ENCODE measurements around the gene SACS.
A peak's percentile ranks its signal among the peaks of the same experiment; 100 is the strongest.
"Not testable (repeated sequence)": the region's sequence is repeated elsewhere in the genome, so short reads cannot be mapped to it uniquely, and the experiment has no call there.

The SACS gene

GRCh38 chr13:23411706-23412105 is 21.8 kb downstream of the SACS start:
- no peak for DNase-seq (ENCODE audit: low spot score)

- DNase-seq (ENCODE audit: low spot score), result no peak
Observed at GRCh38 chr13:23411220-23411619, 22.3 kb downstream of the SACS start.

GRCh38 chr13:23408026-23408425 is 25.5 kb downstream of the SACS start:
- DNase-seq (ENCODE audit: low spot score), result no peak

GRCh38 chr13:23401156-23401555 is 32.3 kb downstream of the SACS start:
- DNase-seq (ENCODE audit: low spot score), result not testable (repeated sequence)

- DNase-seq (ENCODE audit: low spot score), result no peak
Observed at GRCh38 chr13:23399347-23399746, 34.2 kb downstream of the SACS start.

GRCh38 chr13:23394821-23395220 is 38.7 kb downstream of the SACS start:
- DNase-seq (ENCODE audit: low spot score), result no peak

GRCh38 chr13:23392925-23393645 is 40.4 kb downstream of the SACS start:
- no peak for DNase-seq (ENCODE audit: low spot score)

- no peak for DNase-seq (ENCODE audit: low spot score)
Observed at GRCh38 chr13:23392313-23392712, 41.2 kb downstream of the SACS start.

- peak; percentile 55 for DNase-seq (ENCODE audit: low spot score)
Observed at GRCh38 chr13:23391752-23392151, 41.8 kb downstream of the SACS start.

- no peak for DNase-seq (ENCODE audit: low spot score)
Observed at GRCh38 chr13:23386533-23386932, 47.0 kb downstream of the SACS start.

GRCh38 chr13:23385931-23386330 is 47.6 kb downstream of the SACS start:
- DNase-seq (ENCODE audit: low spot score), result no peak

GRCh38 chr13:23384111-23384510 is 49.4 kb downstream of the SACS start:
- DNase-seq (ENCODE audit: low spot score), result no peak

GRCh38 chr13:23383151-23383550 is 50.4 kb downstream of the SACS start:
- DNase-seq (ENCODE audit: low spot score), result no peak

- DNase-seq (ENCODE audit: low spot score), result no peak
Observed at GRCh38 chr13:23381866-23382265, 51.6 kb downstream of the SACS start.

- no peak for DNase-seq (ENCODE audit: low spot score)
Observed at GRCh38 chr13:23380534-23380933, 53.0 kb downstream of the SACS start.

GRCh38 chr13:23377983-23378632 is 55.4 kb downstream of the SACS start:
- peak; percentile 96 for DNase-seq (ENCODE audit: low spot score)

- DNase-seq (ENCODE audit: low spot score), result no peak
Observed at GRCh38 chr13:23377579-23377978, 55.9 kb downstream of the SACS start.

GRCh38 chr13:23375001-23375971 is 58.2 kb downstream of the SACS start:
- peak; percentile 97 for DNase-seq (ENCODE audit: low spot score)

GRCh38 chr13:23372264-23372906 is 61.1 kb downstream of the SACS start:
- DNase-seq (ENCODE audit: low spot score), result no peak

GRCh38 chr13:23367907-23368306 is 65.6 kb downstream of the SACS start:
- no peak for DNase-seq (ENCODE audit: low spot score)

GRCh38 chr13:23365652-23366051 is 67.8 kb downstream of the SACS start:
- no peak for DNase-seq (ENCODE audit: low spot score)

GRCh38 chr13:23359882-23360281 is 73.6 kb downstream of the SACS start:
- DNase-seq (ENCODE audit: low spot score), result no peak

All from AG08395 (cell line).